HG02884 (cell line): ENCODE results near the gene KRTAP11-1.

ENCODE experiments used
- ATAC-seq: cut with Tn5 transposase; IDR thresholded peaks from one replicate; pipeline ENCODE4 v1.9.1; 2021; ENCODE audit warnings: mild to moderate bottlenecking, moderate library complexity; ENCODE audit not compliant: unreplicated experiment

KRTAP11-1 gene, protein sequence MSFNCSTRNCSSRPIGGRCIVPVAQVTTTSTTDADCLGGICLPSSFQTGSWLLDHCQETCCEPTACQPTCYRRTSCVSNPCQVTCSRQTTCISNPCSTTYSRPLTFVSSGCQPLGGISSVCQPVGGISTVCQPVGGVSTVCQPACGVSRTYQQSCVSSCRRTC

DNA sequence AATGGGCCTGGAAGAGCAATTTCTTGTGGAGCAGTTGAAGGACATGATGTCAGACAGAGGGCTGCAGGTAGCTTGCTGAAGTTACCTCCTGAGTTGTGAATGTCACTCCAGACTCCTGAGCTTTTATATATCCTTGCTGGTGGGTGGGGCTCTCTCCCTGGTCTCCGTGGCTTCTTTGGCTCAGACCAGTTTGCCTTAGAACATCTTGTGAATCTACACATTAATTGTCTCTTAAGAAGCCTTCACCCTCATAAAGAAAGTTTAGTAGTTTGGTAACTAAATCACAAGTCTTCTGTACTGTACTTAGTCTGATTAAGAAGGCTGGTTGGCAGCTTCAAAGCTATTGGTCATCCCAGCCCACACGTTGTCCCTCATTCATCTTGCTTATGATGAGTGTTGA, at the start of gene KRTAP11-1:
KRTAP11-1 (minus strand) TSS at position 101 of the 400 bp plus-strand sequence; CDS start at position 45, 56 bp downstream.
- no peak for ATAC-seq

DNA sequence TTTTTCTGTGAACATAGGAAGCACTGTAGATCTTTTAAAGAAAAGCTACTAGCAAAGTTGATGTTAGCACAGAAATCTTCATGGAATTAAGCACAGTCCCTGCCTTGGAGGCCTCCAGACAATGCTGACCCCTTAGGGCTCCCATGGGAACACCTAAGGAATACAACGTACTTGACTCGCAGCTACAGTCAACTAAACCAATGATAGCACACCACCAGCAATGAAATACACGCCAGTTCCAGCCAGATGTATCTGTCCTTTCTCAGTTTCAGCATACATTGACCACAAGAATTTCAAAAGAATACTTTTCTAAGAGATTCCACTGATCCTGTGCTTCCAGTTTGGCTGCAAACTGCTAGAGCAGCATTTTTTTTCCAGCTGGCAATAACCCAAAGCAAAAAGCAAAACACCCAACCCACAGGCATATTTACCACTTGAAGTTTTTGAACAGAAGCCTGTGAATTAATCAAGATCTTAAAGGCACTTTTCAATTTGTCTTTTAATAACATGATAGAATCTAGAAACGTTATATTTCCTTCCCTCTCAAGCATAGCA, 42.8 kb upstream of the KRTAP11-1 start:
- ATAC-seq = no peak

DNA sequence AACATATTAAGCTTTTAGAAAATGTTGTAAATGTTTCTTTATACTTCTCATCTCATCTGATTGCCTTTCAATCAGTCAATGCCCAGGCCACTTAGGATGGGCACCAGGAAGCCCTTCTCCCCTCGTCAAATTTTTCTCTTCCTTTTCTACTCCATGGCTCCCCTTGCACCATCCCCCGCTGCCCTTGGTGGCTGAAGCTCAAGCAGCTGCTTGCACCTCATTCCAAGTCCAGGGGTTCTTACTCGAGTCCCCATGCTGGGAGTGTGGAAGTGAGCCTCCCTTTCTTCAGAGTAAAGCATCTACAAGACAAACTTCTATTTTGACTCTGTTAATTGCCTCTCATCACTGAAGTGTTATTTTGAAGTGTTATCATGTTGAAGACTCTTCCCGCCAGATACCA, 39.7 kb upstream of the KRTAP11-1 start:
- ATAC-seq = no peak

- ATAC-seq = no peak
Observed at GRCh38 chr21:30917557-30917956, 36.2 kb upstream of the KRTAP11-1 start.

- no peak for ATAC-seq
Observed at GRCh38 chr21:30900881-30901280, 19.5 kb upstream of the KRTAP11-1 start.

GRCh38 chr21:30882866-30883597, 1.7 kb upstream of the KRTAP11-1 start:
- ATAC-seq = no peak

DNA sequence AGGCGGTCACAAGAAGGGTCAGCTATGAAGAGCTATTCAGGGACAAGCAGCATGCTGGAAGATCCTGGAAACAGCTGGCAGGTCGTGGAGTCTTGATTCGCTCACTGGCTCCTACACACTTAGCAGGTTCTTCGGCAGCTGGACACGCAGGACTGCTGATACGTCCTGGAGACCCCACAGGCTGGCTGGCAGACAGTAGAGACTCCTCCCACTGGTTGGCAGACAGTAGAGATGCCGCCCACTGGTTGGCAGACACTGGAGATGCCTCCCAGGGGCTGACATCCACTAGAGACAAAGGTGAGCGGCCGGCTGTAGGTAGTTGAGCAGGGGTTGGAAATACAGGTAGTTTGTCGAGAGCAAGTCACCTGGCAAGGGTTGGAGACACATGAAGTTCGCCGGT, 466 bp downstream of the KRTAP11-1 start:
- no peak for ATAC-seq

DNA sequence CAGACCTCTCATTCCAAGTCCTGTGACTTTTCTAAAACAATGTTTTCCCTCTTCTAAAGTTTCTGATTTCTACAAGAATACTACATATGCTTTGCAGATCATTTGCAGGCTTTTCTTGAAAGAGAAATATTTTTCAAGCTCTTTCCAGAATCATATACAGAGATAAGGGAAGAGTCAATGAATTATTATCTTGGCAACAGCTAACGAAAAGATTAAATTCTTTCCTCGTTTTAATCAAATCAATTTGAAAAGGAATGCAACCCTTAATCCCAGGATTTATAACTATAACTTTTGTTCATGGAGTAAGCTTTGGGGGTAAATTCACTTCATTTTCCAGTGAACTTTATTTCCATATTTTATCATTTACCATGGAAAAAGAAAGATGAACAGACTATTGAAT, 6.9 kb downstream of the KRTAP11-1 start:
- no peak for ATAC-seq

GRCh38 chr21:30847627-30848500, 33.5 kb downstream of the KRTAP11-1 start:
- no peak for ATAC-seq

GRCh38 chr21:30842990-30843389, 38.4 kb downstream of the KRTAP11-1 start:
- ATAC-seq = no peak

DNA sequence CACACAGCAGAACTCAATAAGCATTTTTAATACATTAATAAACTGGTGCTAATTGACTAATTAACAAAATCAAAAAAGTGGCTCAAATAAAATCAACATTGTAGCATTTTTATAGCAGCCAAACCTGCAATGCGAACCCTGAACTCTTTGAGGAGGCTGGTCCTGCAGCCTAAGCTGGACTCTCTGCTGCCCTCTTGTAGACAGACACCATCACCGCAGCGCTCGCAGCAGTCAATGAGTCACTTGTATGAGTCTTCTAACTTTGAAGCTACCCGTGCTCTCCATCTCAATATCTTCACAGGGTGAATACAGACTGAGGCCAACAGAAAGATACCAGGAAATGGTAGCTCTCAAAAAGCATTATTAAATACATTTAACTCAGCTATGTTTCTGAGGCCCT, 42.1 kb downstream of the KRTAP11-1 start:
- no peak for ATAC-seq

GRCh38 chr21:30838536-30838935, 42.8 kb downstream of the KRTAP11-1 start:
- no peak for ATAC-seq

DNA sequence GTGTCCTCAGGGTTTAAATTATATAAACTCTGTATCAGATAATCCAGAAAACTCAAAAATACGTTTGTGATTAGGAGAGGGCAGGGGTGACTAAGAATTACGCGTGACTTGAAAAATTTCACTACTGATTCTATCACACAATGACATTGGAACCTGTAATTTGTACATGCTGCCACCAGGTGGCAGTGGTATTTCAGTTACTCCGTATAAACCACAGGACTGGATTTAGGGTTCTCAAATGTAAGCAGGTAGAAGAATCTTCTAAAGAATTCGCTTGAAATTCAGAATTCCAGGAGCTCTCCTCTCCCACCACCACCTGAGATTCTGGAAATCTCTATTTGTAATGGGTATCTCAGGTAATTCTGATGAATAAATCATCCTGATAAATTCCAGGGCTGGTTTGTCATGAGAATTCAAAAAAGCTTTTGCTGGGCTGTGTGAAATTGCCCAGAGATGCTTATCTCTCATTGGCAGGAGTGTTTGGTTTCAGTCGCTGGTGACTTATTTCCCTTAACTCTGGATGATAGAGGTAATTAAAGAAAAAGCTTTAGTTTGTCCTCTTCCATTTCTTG, 50.1 kb downstream of the KRTAP11-1 start:
- no peak for ATAC-seq
